Measurements from ENCODE around the gene SYT17.

Gene SYT17

GRCh38 chr16:19139436-19140091 lies 28.5 kb upstream of the SYT17 start:
- DNase-seq (ENCODE audit: low read depth) = no peak

GRCh38 chr16:19140396-19140795 lies 27.6 kb upstream of the SYT17 start:
- no peak for DNase-seq (ENCODE audit: low read depth)

GRCh38 chr16:19142939-19143598 lies 25.0 kb upstream of the SYT17 start:
- DNase-seq (ENCODE audit: low read depth) = no peak

- no peak for DNase-seq (ENCODE audit: low read depth)
These were observed 24.5 kb upstream of the SYT17 start for GRCh38 chr16:19143599-19143956.

- no peak for DNase-seq (ENCODE audit: low read depth)
These were observed 23.0 kb upstream of the SYT17 start for GRCh38 chr16:19145010-19145409.

GRCh38 chr16:19147126-19147525 lies 20.9 kb upstream of the SYT17 start:
- no peak for DNase-seq (ENCODE audit: low read depth)

GRCh38 chr16:19147627-19148026 lies 20.4 kb upstream of the SYT17 start:
- no peak for DNase-seq (ENCODE audit: low read depth)

GRCh38 chr16:19148189-19148588 lies 19.9 kb upstream of the SYT17 start:
- no peak for DNase-seq (ENCODE audit: low read depth)

- no peak for DNase-seq (ENCODE audit: low read depth)
These were observed 16.7 kb upstream of the SYT17 start for GRCh38 chr16:19151310-19151709.

- DNase-seq (ENCODE audit: low read depth) = no peak
These were observed 16.0 kb upstream of the SYT17 start for GRCh38 chr16:19152042-19152441.

- DNase-seq (ENCODE audit: low read depth) = no peak
These were observed 14.2 kb upstream of the SYT17 start for GRCh38 chr16:19153876-19154275.

- no peak for DNase-seq (ENCODE audit: low read depth)
These were observed 6.0 kb upstream of the SYT17 start for GRCh38 chr16:19162085-19162484.

GRCh38 chr16:19163215-19163614 lies 4.8 kb upstream of the SYT17 start:
- no peak for DNase-seq (ENCODE audit: low read depth)

- no peak for DNase-seq (ENCODE audit: low read depth)
These were observed 3.8 kb upstream of the SYT17 start for GRCh38 chr16:19164285-19164684.

GRCh38 chr16:19165101-19165500 lies 2.9 kb upstream of the SYT17 start:
- DNase-seq (ENCODE audit: low read depth) = no peak

- no peak for DNase-seq (ENCODE audit: low read depth)
These were observed 1.5 kb upstream of the SYT17 start for GRCh38 chr16:19166500-19166899.

GRCh38 chr16:19168371-19169081 lies 486 bp downstream of the SYT17 start:
- no peak for DNase-seq (ENCODE audit: low read depth)

- DNase-seq (ENCODE audit: low read depth) = no peak
These were observed 1.1 kb downstream of the SYT17 start for GRCh38 chr16:19169082-19169639.

- no peak for DNase-seq (ENCODE audit: low read depth)
These were observed 2.1 kb downstream of the SYT17 start for GRCh38 chr16:19170043-19170655.

- no peak for DNase-seq (ENCODE audit: low read depth)
These were observed 4.2 kb downstream of the SYT17 start for GRCh38 chr16:19172098-19172780.

GRCh38 chr16:19173059-19173458 lies 5.0 kb downstream of the SYT17 start:
- no peak for DNase-seq (ENCODE audit: low read depth)
